Measurements from ENCODE around the gene CPB2.

The CPB2 gene

GRCh38 chr13:46106839-46107371 lies 2.1 kb upstream of the CPB2 start:
- no peak for TF ChIP-seq CTCF (IDR thresholded peaks at IDR 0.05)
- H3K27ac ChIP-seq: no peak overlapping the region
- no peak overlapping the region for H3K4me3 ChIP-seq
- no peak for DNase-seq (ENCODE audit: low spot score)

- Histone ChIP-seq H3K4me3 (no peak overlapping the region), H3K27ac (no peak overlapping the region)
- TF ChIP-seq CTCF (IDR thresholded peaks at IDR 0.05): no peak
- DNase-seq (ENCODE audit: low spot score): no peak
These were observed 1.8 kb downstream of the CPB2 start for GRCh38 chr13:46103037-46103436.

- DNase-seq (ENCODE audit: low spot score): no peak
- Histone ChIP-seq H3K27ac (no peak overlapping the region), H3K4me3 (no peak overlapping the region)
- no peak for TF ChIP-seq CTCF (IDR thresholded peaks at IDR 0.05)
These were observed 2.6 kb downstream of the CPB2 start for GRCh38 chr13:46102255-46102605.

GRCh38 chr13:46101484-46102254 lies 3.2 kb downstream of the CPB2 start:
- no peak for TF ChIP-seq CTCF (IDR thresholded peaks at IDR 0.05)
- Histone ChIP-seq H3K4me3 (no peak overlapping the region), H3K27ac (no peak overlapping the region)
- DNase-seq (ENCODE audit: low spot score): no peak

GRCh38 chr13:46101002-46101401 lies 3.8 kb downstream of the CPB2 start:
- DNase-seq (ENCODE audit: low spot score): no peak
- no peak overlapping the region for H3K4me3 ChIP-seq
- TF ChIP-seq CTCF (IDR thresholded peaks at IDR 0.05): no peak
- H3K27ac ChIP-seq: no peak overlapping the region

GRCh38 chr13:46100191-46100815 lies 4.5 kb downstream of the CPB2 start:
- no peak overlapping the region for H3K4me3 ChIP-seq
- no peak for TF ChIP-seq CTCF (IDR thresholded peaks at IDR 0.05)
- no peak overlapping the region for H3K27ac ChIP-seq
- no peak for DNase-seq (ENCODE audit: low spot score)

GRCh38 chr13:46097663-46098062 lies 7.2 kb downstream of the CPB2 start:
- H3K4me3 ChIP-seq: no peak overlapping the region
- TF ChIP-seq CTCF (IDR thresholded peaks at IDR 0.05): no peak

More at GRCh38 chr13:46097663-46098062, 7.2 kb downstream of the CPB2 start:
- H3K27ac ChIP-seq: no peak overlapping the region
- no peak for DNase-seq (ENCODE audit: low spot score)
